D721Med (cell line): ENCODE measurements around the gene PDGFD.

Experiments used
- DNase-seq: peaks from one replicate; pipeline ENCODE4 v3.0.0; 2011; ENCODE audit warnings: low spot score; ENCODE audit not compliant: insufficient read length
- FAIRE-seq: peaks from 2 replicates; lab custom pipeline; 2011; peaks lifted over from hg19 to GRCh38; lab: Jason Lieb, UNC
- TF ChIP-seq, protein P1 (sequence below): IDR thresholded peaks from 2 replicates; pipeline ENCODE4 v1.5.1; 2012; ENCODE audit warnings: mild to moderate bottlenecking, control low read depth; ENCODE audit not compliant: insufficient read depth; ENCODE audit errors: missing control alignments

The PDGFD gene

DNA sequence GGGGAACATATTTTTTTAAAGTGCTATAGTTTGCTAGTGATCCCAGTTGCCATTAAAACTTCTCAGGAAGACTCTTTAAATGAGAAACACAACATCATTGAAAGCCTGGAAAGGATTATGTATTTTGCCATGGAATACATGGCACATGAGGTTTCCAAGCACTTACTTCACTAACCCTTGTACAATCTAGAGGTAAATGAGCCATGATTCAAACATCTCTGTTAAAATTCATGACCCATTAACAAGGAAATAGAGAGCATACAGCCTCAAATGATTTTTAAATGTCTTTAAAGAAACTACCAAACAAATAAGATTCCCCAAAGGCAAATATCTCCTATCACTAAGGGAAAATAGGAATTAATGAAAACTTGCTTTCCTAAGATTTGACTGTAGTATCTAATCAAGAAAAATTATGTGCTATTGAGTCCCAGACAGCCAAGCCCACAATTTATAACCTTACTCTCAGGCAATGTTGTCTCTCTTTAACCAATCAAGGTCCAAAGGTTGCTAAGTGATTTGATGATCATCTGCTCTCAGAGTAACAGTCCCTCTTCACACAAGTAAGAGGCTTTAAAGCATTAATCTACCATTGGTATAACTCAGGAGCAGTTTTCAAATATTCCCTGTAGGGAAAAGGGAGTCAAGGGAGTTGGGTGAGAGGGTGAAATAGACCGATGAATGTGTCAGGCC, 219.6 kb downstream of the PDGFD start:
- TF ChIP-seq, protein P1, sequence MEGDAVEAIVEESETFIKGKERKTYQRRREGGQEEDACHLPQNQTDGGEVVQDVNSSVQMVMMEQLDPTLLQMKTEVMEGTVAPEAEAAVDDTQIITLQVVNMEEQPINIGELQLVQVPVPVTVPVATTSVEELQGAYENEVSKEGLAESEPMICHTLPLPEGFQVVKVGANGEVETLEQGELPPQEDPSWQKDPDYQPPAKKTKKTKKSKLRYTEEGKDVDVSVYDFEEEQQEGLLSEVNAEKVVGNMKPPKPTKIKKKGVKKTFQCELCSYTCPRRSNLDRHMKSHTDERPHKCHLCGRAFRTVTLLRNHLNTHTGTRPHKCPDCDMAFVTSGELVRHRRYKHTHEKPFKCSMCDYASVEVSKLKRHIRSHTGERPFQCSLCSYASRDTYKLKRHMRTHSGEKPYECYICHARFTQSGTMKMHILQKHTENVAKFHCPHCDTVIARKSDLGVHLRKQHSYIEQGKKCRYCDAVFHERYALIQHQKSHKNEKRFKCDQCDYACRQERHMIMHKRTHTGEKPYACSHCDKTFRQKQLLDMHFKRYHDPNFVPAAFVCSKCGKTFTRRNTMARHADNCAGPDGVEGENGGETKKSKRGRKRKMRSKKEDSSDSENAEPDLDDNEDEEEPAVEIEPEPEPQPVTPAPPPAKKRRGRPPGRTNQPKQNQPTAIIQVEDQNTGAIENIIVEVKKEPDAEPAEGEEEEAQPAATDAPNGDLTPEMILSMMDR: no peak
- FAIRE-seq: no peak
- no peak for DNase-seq

DNA sequence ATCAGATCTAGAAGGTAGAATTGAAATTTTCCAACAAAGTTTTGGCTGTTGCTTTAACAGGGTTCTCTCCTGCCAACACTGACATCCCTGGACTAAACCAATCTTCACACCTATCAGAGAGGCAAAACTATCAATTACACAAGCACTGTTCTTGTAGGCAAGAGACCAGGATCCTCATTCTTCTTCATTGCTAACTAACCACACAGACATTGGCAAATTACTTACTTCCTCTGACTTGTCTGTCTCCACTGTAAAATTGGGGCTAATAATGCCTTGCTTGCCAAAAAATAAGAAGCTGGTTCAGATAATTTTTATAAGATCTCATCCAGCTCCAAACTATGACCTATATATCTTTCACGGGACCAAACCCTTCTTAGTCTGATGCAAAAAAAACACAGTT, 221.3 kb downstream of the PDGFD start:
- no peak for FAIRE-seq
- TF ChIP-seq, protein P1: no peak
- DNase-seq: no peak

DNA sequence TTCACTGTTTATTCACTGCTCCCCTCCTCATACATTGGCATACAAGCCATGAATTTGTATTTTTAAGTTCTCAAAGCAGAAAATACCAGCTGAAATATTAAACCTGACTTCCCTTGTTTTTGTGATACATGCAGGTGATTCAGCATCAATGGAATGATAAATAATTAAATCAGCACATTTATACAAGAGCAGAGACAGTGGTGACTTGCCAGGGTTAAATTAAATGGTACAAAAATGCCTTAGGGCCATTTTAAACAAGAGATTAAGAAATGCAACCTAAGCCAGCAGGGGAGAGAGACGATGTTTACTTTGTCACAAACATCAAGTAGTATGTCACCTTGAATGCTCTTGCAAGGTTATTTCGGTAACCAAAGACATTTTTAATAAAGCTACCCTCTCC, 223.4 kb downstream of the PDGFD start:
- no peak for DNase-seq
- TF ChIP-seq, protein P1: no peak
- FAIRE-seq: no peak

DNA sequence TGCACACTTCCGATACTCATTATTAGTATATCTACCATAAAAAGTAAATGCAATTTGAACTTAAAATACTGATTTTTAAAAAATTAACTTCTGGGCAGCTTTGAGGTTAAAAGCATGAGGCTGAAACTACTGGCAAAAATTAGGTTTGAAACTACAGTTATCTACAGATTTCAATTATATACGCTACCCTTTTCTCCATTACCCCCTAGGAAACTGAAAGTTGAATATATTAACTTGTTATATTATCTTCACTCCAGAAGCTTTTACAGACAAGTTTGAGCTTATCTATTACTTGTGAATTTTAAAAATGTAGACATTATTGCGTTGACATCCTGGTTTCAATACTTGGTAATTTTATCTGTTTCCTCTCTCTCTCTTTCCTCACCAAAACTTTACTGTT, 224.3 kb downstream of the PDGFD start:
- FAIRE-seq (no peak), DNase-seq (no peak)
- TF ChIP-seq, protein P1: no peak

DNA sequence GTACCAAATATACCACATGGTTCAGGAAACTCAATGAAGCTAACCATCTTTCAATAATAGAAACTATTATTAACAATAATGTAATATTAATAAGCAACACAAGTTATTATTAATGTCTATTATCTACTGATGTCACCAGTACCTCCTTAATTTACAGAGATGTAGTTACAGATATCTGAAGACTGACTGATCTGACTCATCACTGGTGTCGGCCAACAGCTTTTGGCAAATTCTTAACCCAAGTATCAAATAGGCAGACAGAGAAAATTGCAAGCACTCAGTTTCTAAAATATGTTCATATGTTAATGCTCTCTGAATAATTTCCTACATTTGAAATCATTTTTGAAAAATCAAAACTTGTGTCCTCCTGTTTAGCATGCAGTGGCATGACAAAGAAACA, 227.9 kb downstream of the PDGFD start:
- no peak for DNase-seq
- no peak for FAIRE-seq
- TF ChIP-seq, protein P1: no peak

DNA sequence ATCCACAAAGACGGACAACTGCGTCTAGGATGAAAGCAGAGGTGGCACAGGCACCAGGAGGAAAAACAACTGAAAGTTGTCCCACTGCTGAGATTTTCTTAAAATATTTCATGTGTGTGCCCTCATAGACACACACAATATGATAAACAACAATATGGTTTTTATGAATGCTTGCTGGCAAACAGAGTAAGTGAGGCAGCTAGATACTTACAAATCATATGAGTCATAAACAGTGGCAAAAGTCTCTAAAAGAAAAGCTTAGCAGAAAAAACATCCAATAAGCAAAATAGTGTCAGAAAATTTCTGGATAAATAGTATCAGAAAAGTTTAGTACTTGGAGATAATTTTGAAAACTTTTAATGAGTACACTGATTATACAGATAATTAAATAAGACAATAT, 228.7 kb downstream of the PDGFD start:
- TF ChIP-seq, protein P1: no peak
- no peak for FAIRE-seq

DNA sequence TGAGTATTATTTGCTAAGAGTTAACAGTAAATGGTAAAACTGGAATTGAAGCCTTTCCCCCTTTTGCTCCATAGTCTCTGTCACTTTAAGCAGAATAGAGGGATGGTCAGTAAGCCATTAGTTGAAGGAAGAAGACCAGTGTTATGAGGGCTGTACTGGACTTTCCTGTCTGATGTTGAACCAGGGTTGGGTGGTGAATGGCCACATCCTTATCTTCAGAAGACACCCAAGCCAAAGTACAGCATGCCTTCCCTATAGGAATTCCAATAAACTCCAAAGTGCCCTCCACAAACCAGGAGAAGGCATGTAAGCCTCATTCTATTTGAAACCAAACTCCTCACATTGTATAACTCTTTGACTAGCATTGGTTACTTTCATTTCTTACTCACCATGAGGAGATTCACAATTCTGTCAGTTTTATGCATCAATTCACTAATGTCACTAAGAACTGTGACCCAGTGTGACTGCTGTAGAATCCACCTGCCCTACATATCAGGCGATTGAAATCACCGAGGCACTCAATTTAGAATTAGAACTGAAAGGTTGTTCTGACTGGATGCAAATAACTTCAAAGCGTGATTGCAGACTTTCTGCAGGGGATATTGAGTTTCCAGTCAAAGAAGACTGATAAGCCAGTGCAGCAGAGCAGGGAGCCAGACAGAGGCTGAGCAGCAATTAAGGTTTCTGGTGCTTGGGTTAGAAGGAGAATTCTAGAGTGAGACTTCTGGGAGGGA, 234.6 kb downstream of the PDGFD start:
- TF ChIP-seq, protein P1: no peak
- DNase-seq: no peak
- no peak for FAIRE-seq

More for the DNA sequence above, 228.7 kb downstream of the PDGFD start:
- no peak for DNase-seq
